Gastrocnemius medialis (tissue), 4 donors: ENCODE measurements around the gene PLCL2.

Source experiments
- POLR2A ChIP-seq, 2 donors: fragments of 450-650 bp; IDR thresholded peaks; one replicate each; pipeline ENCODE4 v1.6.1; 2017; ENCODE audit warnings: antibody characterized with exemption in 2 of 2, mild to moderate bottlenecking in 2 of 2, moderate library complexity in 2 of 2
- TF ChIP-seq, protein P1 (sequence below), 5 experiments: fragments of 450-650 bp in 3 of 5; fragments of 200-600 bp in 2 of 5; sonication (generic) in 2 of 5; IDR thresholded peaks in 4 of 5; conservative IDR thresholded peaks in 1 of 5; 1 replicate in 4 of 5; 2 replicates in 1 of 5; pipeline ENCODE4 v1.5.1; 2016 to 2019; ENCODE audit warnings: antibody characterized with exemption in 5 of 5, mild to moderate bottlenecking in 3 of 5, moderate library complexity in 3 of 5

DNA sequence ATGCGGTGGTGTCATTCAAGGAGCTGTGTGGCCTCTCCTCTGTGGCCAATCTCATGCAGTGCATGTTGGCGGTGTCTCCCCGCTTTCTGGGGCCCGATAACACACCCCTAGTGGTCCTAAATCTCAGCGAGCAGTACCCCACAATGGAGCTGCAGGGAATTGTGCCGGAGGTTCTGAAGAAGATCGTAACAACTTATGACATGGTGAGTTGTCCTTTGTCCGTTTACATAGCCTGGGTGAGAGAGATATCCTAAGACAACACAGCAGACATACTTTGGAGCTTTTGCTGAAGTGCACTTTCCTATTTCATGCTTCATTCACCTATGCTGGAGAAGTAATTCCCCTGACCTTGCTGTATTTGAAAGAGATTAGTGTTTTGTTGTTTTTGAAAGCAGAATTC, 130.0 kb downstream of the PLCL2 start:
- no peak for TF ChIP-seq POLR2A (IDR thresholded peaks at IDR 0.05)
- TF ChIP-seq, protein P1, sequence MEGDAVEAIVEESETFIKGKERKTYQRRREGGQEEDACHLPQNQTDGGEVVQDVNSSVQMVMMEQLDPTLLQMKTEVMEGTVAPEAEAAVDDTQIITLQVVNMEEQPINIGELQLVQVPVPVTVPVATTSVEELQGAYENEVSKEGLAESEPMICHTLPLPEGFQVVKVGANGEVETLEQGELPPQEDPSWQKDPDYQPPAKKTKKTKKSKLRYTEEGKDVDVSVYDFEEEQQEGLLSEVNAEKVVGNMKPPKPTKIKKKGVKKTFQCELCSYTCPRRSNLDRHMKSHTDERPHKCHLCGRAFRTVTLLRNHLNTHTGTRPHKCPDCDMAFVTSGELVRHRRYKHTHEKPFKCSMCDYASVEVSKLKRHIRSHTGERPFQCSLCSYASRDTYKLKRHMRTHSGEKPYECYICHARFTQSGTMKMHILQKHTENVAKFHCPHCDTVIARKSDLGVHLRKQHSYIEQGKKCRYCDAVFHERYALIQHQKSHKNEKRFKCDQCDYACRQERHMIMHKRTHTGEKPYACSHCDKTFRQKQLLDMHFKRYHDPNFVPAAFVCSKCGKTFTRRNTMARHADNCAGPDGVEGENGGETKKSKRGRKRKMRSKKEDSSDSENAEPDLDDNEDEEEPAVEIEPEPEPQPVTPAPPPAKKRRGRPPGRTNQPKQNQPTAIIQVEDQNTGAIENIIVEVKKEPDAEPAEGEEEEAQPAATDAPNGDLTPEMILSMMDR (IDR thresholded peaks at IDR 0.05 in 4 of 5, conservative IDR thresholded peaks at IDR 0.05 in 1 of 5) = no peak
